Sigmoid colon (tissue), 7 donors: ENCODE measurements around the gene PAPOLG. TPM values are rescaled to one million over a fixed set of nuclear protein-coding genes. Genes with fewer than 3 reads are reported as not detected.

ENCODE experiments used
- DNase-seq: peaks from one replicate; pipeline ENCODE4 v3.0.0-alpha.2; 2019
- H3K27ac ChIP-seq, 4 donors: fragments of 200-600 bp; sonication (generic); one replicate each; pipeline ENCODE4 v1.5.1; 2016 to 2019; ENCODE audit warnings: mild to moderate bottlenecking in 1 of 4
- H3K27me3 ChIP-seq, 3 donors: fragments of 200-600 bp; sonication (generic); one replicate each; pipeline ENCODE4 v1.5.1; 2019; ENCODE audit warnings: mild to moderate bottlenecking in 1 of 3
- H3K36me3 ChIP-seq, 4 donors: fragments of 200-600 bp; sonication (generic); one replicate each; pipeline ENCODE4 v1.5.1; 2016 to 2019
- H3K4me1 ChIP-seq, 4 donors: fragments of 200-600 bp; sonication (generic); one replicate each; pipeline ENCODE4 v1.5.1; 2017 to 2019
- H3K4me3 ChIP-seq, 4 donors: fragments of 200-600 bp; sonication (generic); one replicate each; pipeline ENCODE4 v1.5.1; 2017 to 2019; ENCODE audit warnings: mild to moderate bottlenecking in 2 of 4, moderate library complexity in 1 of 4
- H3K9me3 ChIP-seq, 4 donors: fragments of 200-600 bp in 3 of 4; sonication (generic) in 3 of 4; one replicate each; pipeline versions ENCODE4 v1.5.1 to v1.6.1; 2013 to 2019
- CTCF ChIP-seq, 4 experiments: fragments of 450-650 bp in 3 of 4; fragments of 200-600 bp in 1 of 4; IDR thresholded peaks; one replicate each; pipeline ENCODE4 v1.5.1; 2016 to 2019; ENCODE audit warnings: antibody characterized with exemption in 4 of 4, mild to moderate bottlenecking in 3 of 4, moderate library complexity in 2 of 4
- EP300 ChIP-seq, 4 donors: sonication (generic); formaldehyde crosslinking; IDR thresholded peaks; one replicate each; pipeline ENCODE4 v1.6.1; 2017; ENCODE audit warnings: antibody characterized with exemption in 4 of 4
- POLR2A ChIP-seq, 2 donors: fragments of 450-650 bp; IDR thresholded peaks; one replicate each; pipeline ENCODE4 v1.6.1; 2016; ENCODE audit warnings: antibody characterized with exemption in 2 of 2, mild to moderate bottlenecking in 2 of 2, moderate library complexity in 2 of 2
- POLR2AphosphoS5 ChIP-seq, 4 donors: sonication (generic); formaldehyde crosslinking; IDR thresholded peaks; one replicate each; pipeline ENCODE4 v1.6.1; 2017; ENCODE audit warnings: antibody characterized with exemption in 4 of 4
- WGBS, 2 donors: extraction: QIAGEN DNeasy Blood & Tissue Kit; methylation state at CpG; one replicate each; pipeline ENCODE4 v1.1.7; 2013; 5-methylcytosine and 5-hydroxymethylcytosine counted together
- intact Hi-C: fragments of 100-400 bp; cut with DNase I; formaldehyde crosslinking; loops from one replicate; pipeline ENCODE4 v1.15.1; 2023
- polyA plus RNA-seq, 3 donors: library from polyadenylated mRNA; stranded (reverse); fragments of 200-250 nt; gene quantifications; one replicate each; pipeline ENCODE4 v1.2.3, GENCODE V29; 2013
- total RNA-seq, 4 donors: library from RNA; depleted of rRNA; stranded (reverse); fragments of >200 nt; gene quantifications; one replicate each; pipeline ENCODE4 v1.1.0, GENCODE V29; 2016
- donor health status: healthy with polysubstance abuse.
- donor health status: Bipolar disorder and iron deficiency.
- donor health status: healthy.

The PAPOLG gene
- total RNA-seq: 10 to 100 TPM; 10.7 to 16.1 (median 14.0) TPM
- 1 to 10 TPM; 3.6 to 5.1 (median 4.9) TPM for polyA plus RNA-seq

GRCh38 chr2:60756097-60757087, at the start of gene PAPOLG:
Gene PAPOLG, plus strand, starts transcription at chr2:60756268. Its CDS starts 211 bp downstream, at chr2:60756479.
- intact Hi-C loops: loop anchor here (2.0 kb wide), 1 partner anchor 124 kb away; the partner anchor contains the start of gene REL
- Histone ChIP-seq H3K4me1 (peaks cover 0 to 13% (median 11%) of the 10 kb centered on the region in 4 donors), H3K4me3 (peak within 1 kb of the TSS; percentile 86 to 92 (median 88)), H3K27me3 (no peaks in the 10 kb centered on the region), H3K36me3 (peaks cover 0 to 14% (median 5%) of the 10 kb centered on the region in 4 donors), H3K27ac (peak within 1 kb of the TSS; percentile 88 to 94 (median 90)), H3K9me3 (no peaks in the 10 kb centered on the region)
- WGBS, 2 donors: 0 to 1% methylated on average over 58 of the region's 58 CpGs
- TF ChIP-seq POLR2AphosphoS5 (IDR thresholded peaks at IDR 0.05): peak; percentile 79 to 91 (median 88)
- no peak for TF ChIP-seq EP300 (IDR thresholded peaks at IDR 0.05)
- TF ChIP-seq CTCF (IDR thresholded peaks at IDR 0.05): no peak
- peak in 1 of 2 donors; percentile 69 for TF ChIP-seq POLR2A (IDR thresholded peaks at IDR 0.05)
- DNase-seq: peak; percentile 97

GRCh38 chr2:60707750-60708371, 48.2 kb upstream of the PAPOLG start:
- H3K9me3 ChIP-seq: no peaks in the 10 kb centered on the region
- no peaks in the 10 kb centered on the region for H3K4me1 ChIP-seq
- TF ChIP-seq CTCF (IDR thresholded peaks at IDR 0.05) (peak; percentile 37 to 70 (median 51)), POLR2A (IDR thresholded peaks at IDR 0.05) (no peak), EP300 (IDR thresholded peaks at IDR 0.05) (no peak)
- no peak overlapping the region for H3K27ac ChIP-seq
- no peak overlapping the region for H3K4me3 ChIP-seq
- H3K36me3 ChIP-seq: no peaks in the 10 kb centered on the region
- no peaks in the 10 kb centered on the region for H3K27me3 ChIP-seq
- intact Hi-C loops: loop anchor here (1.0 kb wide), 1 partner anchor 291 kb away; no protein-coding TSS in a partner anchor
- WGBS, 2 donors: 52 to 61% methylated on average over 11 of the region's 11 CpGs
- no peak for DNase-seq

- no peaks in the 10 kb centered on the region for H3K4me1 ChIP-seq
- intact Hi-C loops: no loop called here
- H3K4me3 ChIP-seq: no peak overlapping the region
- no peak overlapping the region for H3K27ac ChIP-seq
- DNase-seq: no peak
- TF ChIP-seq POLR2A (IDR thresholded peaks at IDR 0.05) (no peak), POLR2AphosphoS5 (IDR thresholded peaks at IDR 0.05) (no peak), EP300 (IDR thresholded peaks at IDR 0.05) (no peak), CTCF (IDR thresholded peaks at IDR 0.05) (no peak)
- H3K9me3 ChIP-seq: no peaks in the 10 kb centered on the region
- H3K36me3 ChIP-seq: no peaks in the 10 kb centered on the region
- no peaks in the 10 kb centered on the region for H3K27me3 ChIP-seq
- whole genome bisulfite sequencing, 2 donors: 93 to 94% methylated on average over 7 of the region's 7 CpGs
These were observed 47.3 kb upstream of the PAPOLG start for GRCh38 chr2:60708630-60709320.

GRCh38 chr2:60710707-60711106, 45.4 kb upstream of the PAPOLG start:
- 72 to 81% methylated on average over 4 of the region's 4 CpGs for WGBS, 2 donors
- intact Hi-C loops: no loop called here
- H3K4me1 ChIP-seq: no peaks in the 10 kb centered on the region
- H3K9me3 ChIP-seq: no peaks in the 10 kb centered on the region
- H3K4me3 ChIP-seq: no peak overlapping the region
- H3K27me3 ChIP-seq: no peaks in the 10 kb centered on the region
- H3K36me3 ChIP-seq: no peaks in the 10 kb centered on the region
- TF ChIP-seq CTCF (IDR thresholded peaks at IDR 0.05) (no peak), POLR2A (IDR thresholded peaks at IDR 0.05) (no peak), EP300 (IDR thresholded peaks at IDR 0.05) (peak in 1 of 4 donors; percentile 32), POLR2AphosphoS5 (IDR thresholded peaks at IDR 0.05) (peak in 3 of 4 donors; percentile 6 to 55 (median 43))
- peak; percentile 64 for DNase-seq
- peak overlapping the region in 2 of 4 donors; percentile 15 to 25 for H3K27ac ChIP-seq
